ENCODE measurements around the gene MLEC.
"Not testable (repeated sequence)": the region's sequence is repeated elsewhere in the genome, so short reads cannot be mapped to it uniquely, and the experiment has no call there.

Gene MLEC

GRCh38 chr12:120722784-120723183 is 35.8 kb downstream of the MLEC start:
- no peak for DNase-seq

- no peak for DNase-seq
Measured at GRCh38 chr12:120724720-120725119, 37.8 kb downstream of the MLEC start.

DNA sequence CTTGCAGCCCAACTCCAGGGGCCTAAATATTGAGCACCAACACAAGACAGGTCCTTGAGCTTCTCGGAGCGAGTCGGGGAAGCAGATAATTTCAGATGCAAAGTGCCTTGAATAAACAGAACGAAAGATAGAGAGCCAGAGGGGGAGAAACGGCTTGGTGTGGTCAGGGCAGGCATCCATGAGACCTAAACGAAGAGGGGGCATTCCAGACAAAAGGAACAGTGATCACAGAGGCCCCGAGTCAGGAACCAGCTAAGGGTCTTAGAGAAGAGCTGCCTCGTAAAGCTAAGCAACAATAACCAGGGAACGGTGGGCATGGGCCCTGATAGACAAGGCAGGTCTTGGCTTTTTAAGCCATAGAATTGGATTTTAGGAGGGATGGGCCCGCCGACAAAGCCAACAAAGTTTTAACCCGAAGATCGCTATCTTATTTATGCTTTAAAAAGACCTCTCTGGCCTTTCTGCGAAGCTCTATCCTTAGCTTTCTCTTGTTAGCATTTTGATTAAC is 38.3 kb downstream of the MLEC start:
- no peak for DNase-seq

GRCh38 chr12:120725659-120726509 is 38.9 kb downstream of the MLEC start, which contains the start of gene ACADS:
Gene ACADS, plus strand, starts transcription at chr12:120725826. Its CDS starts 60 bp downstream, at chr12:120725886.
- DNase-seq: peak; percentile 88

- DNase-seq: no peak
Measured at GRCh38 chr12:120726510-120726793, 39.5 kb downstream of the MLEC start.

DNA sequence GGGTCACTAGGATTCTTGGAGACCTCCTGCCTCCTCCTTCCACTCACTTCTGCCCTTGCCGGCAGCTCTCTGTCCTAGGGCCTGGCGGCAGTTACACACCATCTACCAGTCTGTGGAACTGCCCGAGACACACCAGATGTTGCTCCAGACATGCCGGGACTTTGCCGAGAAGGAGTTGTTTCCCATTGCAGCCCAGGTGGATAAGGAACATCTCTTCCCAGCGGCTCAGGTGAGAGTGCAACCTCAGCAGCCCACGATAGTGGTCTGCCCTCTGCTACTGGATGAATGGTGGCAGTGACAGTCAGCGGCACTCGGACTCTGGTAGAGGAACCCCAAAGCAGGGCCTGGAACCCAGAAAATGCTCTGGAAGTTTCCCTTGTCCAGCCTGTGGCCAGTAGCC is 40.0 kb downstream of the MLEC start:
- DNase-seq: no peak

DNA sequence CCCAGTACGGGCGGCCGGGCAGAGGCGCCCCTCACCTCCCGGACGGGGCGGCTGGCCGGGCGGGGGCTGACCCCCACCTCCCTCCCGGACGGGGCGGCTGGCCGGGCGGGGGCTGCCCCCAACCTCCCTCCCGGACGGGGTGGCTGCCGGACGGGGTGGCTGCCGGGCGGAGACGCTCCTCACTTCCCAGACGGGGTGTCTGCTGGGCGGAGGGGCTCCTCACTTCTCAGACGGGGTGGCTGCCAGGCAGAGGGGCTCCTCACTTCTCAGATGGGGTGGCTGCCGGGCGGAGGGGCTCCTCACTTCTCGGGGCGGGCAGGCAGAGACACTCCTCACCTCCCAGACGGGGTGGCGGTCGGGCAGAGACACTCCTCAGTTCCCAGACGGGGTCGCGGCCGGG is 45.2 kb downstream of the MLEC start:
- DNase-seq: not testable (repeated sequence)

DNA sequence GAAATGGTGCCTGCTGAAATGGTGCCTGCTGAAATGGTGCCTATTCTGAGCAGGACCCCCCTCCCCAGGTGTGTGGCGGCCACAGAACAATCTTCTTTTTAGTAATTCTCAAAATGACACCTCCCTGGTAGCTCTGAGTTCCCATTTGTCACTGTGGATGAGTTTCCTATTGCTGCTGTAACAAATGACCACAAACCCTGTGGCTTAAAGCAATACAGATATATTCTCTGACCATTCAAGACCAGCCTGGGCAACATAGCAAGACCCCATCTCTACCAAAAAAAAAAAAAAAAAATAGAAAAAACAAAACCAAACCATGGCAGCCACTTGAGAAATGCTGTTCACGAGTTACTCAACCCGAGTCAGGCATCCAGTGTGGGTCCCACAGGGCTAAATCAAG is 46.6 kb downstream of the MLEC start:
- no peak for DNase-seq

- DNase-seq: no peak
Measured at GRCh38 chr12:120734210-120734609, 47.3 kb downstream of the MLEC start.

GRCh38 chr12:120735181-120735580 is 48.2 kb downstream of the MLEC start:
- no peak for DNase-seq

DNA sequence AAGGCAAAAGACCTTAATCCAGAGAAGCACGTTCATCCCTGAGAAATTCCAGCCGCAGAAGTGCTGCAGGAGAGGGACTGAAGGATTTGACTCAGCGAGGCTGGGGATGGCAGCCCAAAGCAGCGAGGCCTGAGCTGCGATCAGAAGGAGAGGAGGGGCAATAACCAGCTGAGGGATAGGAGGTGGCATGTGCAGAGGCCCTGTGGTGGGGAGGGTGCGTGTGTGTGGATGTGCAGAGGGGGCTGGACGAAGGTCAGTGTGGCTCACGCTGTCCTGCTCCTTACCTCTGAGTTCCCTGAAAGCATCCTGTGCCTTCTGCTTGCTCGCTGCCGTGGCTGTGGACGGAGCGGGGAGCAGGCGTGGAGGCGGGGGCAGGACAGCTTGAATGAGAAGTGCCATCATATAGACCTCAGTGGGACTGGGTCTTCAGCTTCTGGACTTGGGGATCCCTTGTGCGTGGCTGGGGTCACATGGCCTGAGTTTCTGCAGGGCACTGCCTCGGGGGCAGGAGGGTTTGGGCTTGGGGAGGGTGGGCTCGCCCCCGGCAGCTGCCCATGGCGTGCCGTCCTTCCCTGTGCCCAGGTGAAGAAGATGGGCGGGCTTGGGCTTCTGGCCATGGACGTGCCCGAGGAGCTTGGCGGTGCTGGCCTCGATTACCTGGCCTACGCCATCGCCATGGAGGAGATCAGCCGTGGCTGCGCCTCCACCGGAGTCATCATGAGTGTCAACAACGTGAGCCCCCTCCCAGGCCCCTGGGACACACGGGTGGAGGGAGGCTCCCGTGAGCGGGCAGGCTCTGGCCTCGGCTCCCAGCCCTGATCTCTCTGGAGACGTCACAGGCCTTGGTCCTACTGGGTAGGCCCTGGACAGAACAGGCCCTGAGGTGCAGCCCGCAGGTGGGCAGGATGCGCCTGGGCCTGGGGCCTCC is 49.7 kb downstream of the MLEC start:
- no peak for DNase-seq

GRCh38 chr12:120737557-120738251 is 50.8 kb downstream of the MLEC start:
- DNase-seq: no peak

GRCh38 chr12:120738252-120739030 is 51.5 kb downstream of the MLEC start:
- DNase-seq: no peak

DNA sequence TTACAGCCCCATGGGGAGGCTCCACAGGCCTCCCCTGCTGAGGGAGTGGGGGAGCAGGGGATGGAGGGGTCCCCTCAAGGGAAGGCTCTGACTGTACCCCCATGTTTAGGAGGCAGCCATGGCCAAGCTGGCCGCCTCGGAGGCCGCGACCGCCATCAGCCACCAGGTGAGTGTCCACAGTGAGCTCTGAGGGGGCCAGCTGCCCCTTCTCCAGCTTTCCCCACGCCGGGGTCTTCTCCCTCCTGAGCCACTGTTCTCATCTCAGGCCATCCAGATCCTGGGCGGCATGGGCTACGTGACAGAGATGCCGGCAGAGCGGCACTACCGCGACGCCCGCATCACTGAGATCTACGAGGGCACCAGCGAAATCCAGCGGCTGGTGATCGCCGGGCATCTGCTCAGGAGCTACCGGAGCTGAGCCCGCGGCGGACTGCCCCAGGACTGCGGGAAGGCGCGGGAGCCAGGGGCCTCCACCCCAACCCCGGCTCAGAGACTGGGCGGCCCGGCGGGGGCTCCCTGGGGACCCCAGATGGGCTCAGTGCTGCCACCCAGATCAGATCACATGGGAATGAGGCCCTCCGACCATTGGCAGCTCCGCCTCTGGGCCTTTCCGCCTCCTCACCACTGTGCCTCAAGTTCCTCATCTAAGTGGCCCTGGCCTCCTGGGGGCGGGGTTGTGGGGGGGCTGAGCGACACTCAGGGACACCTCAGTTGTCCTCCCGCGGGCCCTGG is 52.2 kb downstream of the MLEC start:
- no peak for DNase-seq

DNA sequence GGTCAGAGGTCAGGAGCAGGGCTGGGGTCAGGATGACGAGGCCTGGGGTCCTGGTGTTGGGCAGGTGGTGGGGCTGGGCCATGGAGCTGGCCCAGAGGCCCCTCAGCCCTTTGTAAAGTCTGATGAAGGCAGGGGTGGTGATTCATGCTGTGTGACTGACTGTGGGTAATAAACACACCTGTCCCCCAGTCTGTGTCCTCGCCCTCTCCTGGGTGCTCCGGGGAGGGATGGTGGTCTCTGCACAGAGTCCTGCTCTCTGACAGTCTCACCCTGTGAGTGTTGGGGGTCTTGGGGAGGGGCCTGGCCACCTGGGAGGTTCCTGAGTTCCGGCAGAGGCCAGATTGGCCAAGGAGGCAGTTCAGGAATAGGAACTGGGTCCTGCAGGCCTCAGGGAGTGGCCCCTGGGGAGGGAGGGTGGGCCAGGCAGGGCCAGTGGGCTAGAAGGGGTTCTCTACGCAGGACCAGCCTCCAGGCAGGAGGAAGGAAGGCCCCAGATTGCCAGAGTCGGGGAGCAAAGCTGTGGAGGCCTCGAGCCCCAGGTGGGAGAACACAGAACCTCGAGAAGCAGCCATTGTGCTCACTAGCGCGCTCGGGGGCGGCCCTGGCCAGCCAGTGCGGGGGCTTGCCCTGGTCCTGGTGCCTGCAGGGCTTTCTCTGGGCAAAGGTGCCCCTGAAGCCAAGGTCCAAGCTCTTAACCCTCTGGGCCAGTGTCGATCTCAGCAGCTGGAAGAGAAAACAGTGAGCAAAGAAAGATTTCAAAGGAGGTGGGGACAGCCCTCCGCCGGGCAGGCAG is 53.1 kb downstream of the MLEC start:
- no peak for DNase-seq

DNA sequence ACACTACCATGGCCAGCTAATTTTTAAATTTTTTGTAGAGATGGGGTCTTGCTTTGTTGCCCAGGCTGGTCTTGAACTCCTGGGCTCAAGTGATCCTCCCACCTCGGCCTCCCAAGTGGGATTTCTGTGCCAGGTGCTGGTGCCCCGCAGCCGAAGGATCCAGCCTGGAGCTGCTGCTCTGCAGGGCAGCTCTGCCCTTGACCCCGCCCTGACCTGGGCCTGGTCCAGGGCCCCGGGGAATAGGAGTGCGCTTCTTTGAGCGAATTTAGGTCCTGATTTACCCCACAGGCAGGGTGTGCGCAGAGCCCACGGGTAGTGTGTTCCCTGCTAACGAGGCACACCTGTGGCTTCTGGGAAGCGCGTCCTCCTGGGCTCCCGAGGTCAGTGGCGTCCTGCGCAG is 53.9 kb downstream of the MLEC start:
- no peak for DNase-seq

- no peak for DNase-seq
Measured at GRCh38 chr12:120741476-120742421, 54.8 kb downstream of the MLEC start.

DNA sequence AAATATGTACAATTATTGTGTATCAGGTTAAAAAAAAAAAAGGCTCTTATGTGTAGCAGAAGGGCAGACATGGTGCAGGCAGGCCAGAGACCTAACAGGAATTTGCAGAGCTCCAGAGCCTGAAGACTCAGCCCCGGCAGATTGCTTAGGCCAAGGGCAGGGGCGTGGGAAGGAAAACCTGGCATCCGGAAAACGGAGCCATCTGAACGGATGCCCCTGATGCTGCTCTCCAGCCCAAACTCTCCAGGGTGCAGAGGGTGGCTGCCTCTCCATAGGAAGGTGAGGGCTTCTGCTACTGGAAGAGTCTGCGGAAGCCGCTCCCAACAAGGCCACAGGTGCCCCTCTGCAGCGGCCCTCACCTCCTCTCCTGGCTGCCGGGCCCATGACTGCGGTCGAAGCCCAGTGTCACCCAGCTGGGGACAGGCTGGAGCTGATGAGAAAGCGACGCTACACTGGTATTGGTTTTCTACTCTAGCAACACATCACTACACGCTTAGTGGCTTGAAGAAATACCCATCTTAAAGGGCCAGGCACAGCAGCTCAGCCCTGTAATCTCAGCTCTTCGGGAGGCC is 58.1 kb downstream of the MLEC start:
- DNase-seq: no peak

DNA sequence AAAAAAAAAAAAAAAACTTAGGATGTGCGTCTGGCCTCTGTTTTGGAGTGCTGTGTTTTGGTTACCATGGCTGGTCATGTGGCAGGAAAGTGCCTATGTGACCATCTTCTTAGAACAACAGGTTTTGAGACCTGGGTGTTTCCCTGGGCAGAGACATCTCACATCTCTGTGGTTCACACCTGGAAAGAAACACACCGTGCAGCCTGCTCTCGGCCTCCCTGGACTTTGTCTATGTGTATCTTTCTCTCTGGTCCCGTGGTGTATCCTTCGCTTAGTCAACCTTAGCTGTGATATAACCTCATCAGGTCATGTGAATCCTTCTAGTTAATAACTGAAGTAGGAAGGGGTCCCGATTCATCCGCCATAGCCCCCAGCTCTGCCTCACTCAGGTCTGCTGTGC is 61.3 kb downstream of the MLEC start:
- no peak for DNase-seq

Data from activated CD4-positive, alpha-beta T cell treated with anti-CD3 and anti-CD28 coated beads, Interleukin-2, amount 50 U/mL, for 1 hour (primary cell).